K562 (cell line): Measurements from ENCODE around the gene ACSL3. TPM values are rescaled to one million over a fixed set of nuclear protein-coding genes. Genes with fewer than 3 reads are reported as not detected.
A peak's percentile ranks its signal among the peaks of the same experiment; 100 is the strongest.

ENCODE experiments used
- ATAC-seq: fragments of 200-7000 bp; cut with Tn5 transposase; 3 replicates; pipeline ENCODE4 v1.9.1; 2020; ENCODE audit warnings: moderate library complexity
- BruUV-seq: library from RNA; stranded (reverse); fragments of 400-500 nt; replicated peaks from 2 replicates; lab custom pipeline; 2021; lab: Mats Ljungman, UMichigan
- CTCF ChIA-PET: fragments of 300-600 bp; formaldehyde crosslinking; extraction: SDS; loops from one replicate; lab custom pipeline; 2021; ENCODE audit warnings: low intra/inter-chr PET ratio; lab: Yijun Ruan, JAX
- POLR2A ChIA-PET: fragments of 300-600, 350-650 bp; sonication (Branson Sonifier 250); formaldehyde crosslinking; extraction: SDS; loops from one replicate; lab custom pipeline; 2021; ENCODE audit warnings: antibody characterized with exemption, inconsistent platforms; lab: Yijun Ruan, JAX
- DNase-seq, 4 experiments: peaks; one replicate each; pipeline versions ENCODE4 v3.0.0 to v3.0.0-alpha.2; 2011 to 2018; ENCODE audit warnings: low spot score in 3 of 4, mixed read lengths in 3 of 4; ENCODE audit errors: extremely low read depth in 1 of 4
- FAIRE-seq: peaks from 2 replicates; lab custom pipeline; 2011; peaks lifted over from hg19 to GRCh38; lab: Jason Lieb, UNC
- H2AFZ ChIP-seq: 2 replicates; pipeline ENCODE4 v1.6.0; 2011; ENCODE audit warnings: low read depth, low read length, control low read depth, inconsistent platforms
- H3K27ac ChIP-seq: fragments of 200-600 bp; 3 replicates; pipeline ENCODE4 v1.8.0; 2011; ENCODE audit warnings: low read depth, mild to moderate bottlenecking, control low read depth, inconsistent platforms, low read length, moderate library complexity, mixed read lengths; ENCODE audit errors: extremely low read depth
- H3K27me3 ChIP-seq, 2 experiments: fragments of 300-600 bp in 1 of 2; 2 replicates in 1 of 2; 3 replicates in 1 of 2; pipeline versions ENCODE4 v1.6.0 to v1.8.0; 2011; ENCODE audit warnings: inconsistent platforms in 2 of 2, low read length in 2 of 2, mild to moderate bottlenecking in 1 of 2, mixed read lengths in 1 of 2, moderate library complexity in 1 of 2; ENCODE audit not compliant: control insufficient read depth in 2 of 2, insufficient read depth in 2 of 2
- H3K36me3 ChIP-seq: fragments of 300-600 bp; 3 replicates; pipeline ENCODE4 v1.8.0; 2011; ENCODE audit warnings: mild to moderate bottlenecking, low read length, inconsistent platforms; ENCODE audit not compliant: control insufficient read depth, insufficient read depth
- H3K4me1 ChIP-seq, 2 experiments: fragments of 200-600 bp in 1 of 2; replicated peaks in 1 of 2; 2 replicates in 1 of 2; 3 replicates in 1 of 2; pipeline versions ENCODE4 v1.5.1 to v1.8.0; 2011; ENCODE audit warnings: inconsistent platforms in 2 of 2, low read length in 2 of 2, mild to moderate bottlenecking in 1 of 2, mixed read lengths in 1 of 2, moderate library complexity in 1 of 2; ENCODE audit not compliant: control insufficient read depth in 2 of 2, insufficient read depth in 2 of 2
- H3K4me2 ChIP-seq: 2 replicates; pipeline ENCODE4 v1.6.1; 2011; ENCODE audit warnings: low read length, control low read depth, inconsistent platforms, mixed read lengths; ENCODE audit not compliant: insufficient read depth
- H3K4me3 ChIP-seq: fragments of 200-600 bp; sonication (generic), shearing (Covaris generic); 2 replicates; pipeline ENCODE4 v1.5.1; 2016; ENCODE audit warnings: control low read depth, inconsistent platforms
- H3K79me2 ChIP-seq: fragments of 200-600 bp; 3 replicates; pipeline ENCODE4 v1.8.0; 2011; ENCODE audit warnings: low read length, inconsistent platforms; ENCODE audit not compliant: control insufficient read depth, insufficient read depth
- H3K9ac ChIP-seq, 2 experiments: 2 replicates each; pipeline versions ENCODE4 v1.6.0 to v1.6.1; 2011; ENCODE audit warnings: low read depth in 2 of 2, low read length in 2 of 2, control low read depth in 1 of 2, inconsistent platforms in 1 of 2, mild to moderate bottlenecking in 1 of 2, mixed read lengths in 1 of 2; ENCODE audit not compliant: insufficient read depth in 1 of 2
- H3K9me1 ChIP-seq: one replicate; pipeline ENCODE4 v1.6.0; 2011; ENCODE audit warnings: inconsistent platforms, mild to moderate bottlenecking, low read length, moderate library complexity; ENCODE audit not compliant: control insufficient read depth, insufficient read depth
- H3K9me3 ChIP-seq: replicated peaks from 2 replicates; pipeline ENCODE4 v1.5.1; 2011; ENCODE audit warnings: low read depth, low read length, inconsistent platforms; ENCODE audit not compliant: control insufficient read depth, insufficient read depth
- H4K20me1 ChIP-seq: replicated peaks from 2 replicates; pipeline ENCODE4 v1.6.1; 2011; ENCODE audit warnings: low read length, inconsistent platforms, mixed read lengths; ENCODE audit not compliant: control insufficient read depth, insufficient read depth
- CTCFL ChIP-seq: IDR thresholded peaks from 2 replicates; pipeline ENCODE4 v1.6.1; 2011; ENCODE audit warnings: borderline replicate concordance, low read depth, mild to moderate bottlenecking, moderate library complexity, low read length; ENCODE audit not compliant: insufficient read depth, poor library complexity, severe bottlenecking
- RAD21 ChIP-seq, 2 experiments: fragments of 250-450 bp in 1 of 2; fragments of 450-650 bp in 1 of 2; sonication (Bioruptor Pico) in 1 of 2; formaldehyde crosslinking in 1 of 2; IDR thresholded peaks in 1 of 2; conservative IDR thresholded peaks in 1 of 2; 2 replicates each; pipeline versions ENCODE4 v1.4.0 to v1.8.0; 2020 to 2022; ENCODE audit warnings: mild to moderate bottlenecking in 2 of 2, moderate library complexity in 1 of 2
- WGBS: fragments of 100-300 bp; shearing (Covaris generic); methylation state at CpG from one replicate; pipeline ENCODE4 v1.1.6; 2016; ENCODE audit warnings: low coverage, mixed read lengths; ENCODE audit not compliant: insufficient coverage; ENCODE audit errors: missing lambda C conversion rate; 5-methylcytosine and 5-hydroxymethylcytosine counted together
- in situ Hi-C: fragments of 300-500 bp; cut with MboI; formaldehyde crosslinking; loops from 4 replicates; pipeline ENCODE4 v1.15.0; 2018; ENCODE audit warnings: inconsistent platforms, mixed read lengths
- intact Hi-C: fragments of 100-400 bp; cut with micrococcal nuclease; formaldehyde crosslinking; loops from 2 replicates; pipeline ENCODE4 v1.14.2; 2022
- polyA plus RNA-seq, 8 experiments: library from polyadenylated mRNA; depleted of rRNA in 4 of 8; stranded (reverse) in 5 of 8; unstranded in 3 of 8; fragments of >200 nt; fragmentation: Nextera tagmentation in 2 of 8; fragmentation: Illumina TruSeq in 1 of 8; extraction: Ambion mirVana in 2 of 8; extraction: Trizol in 1 of 8; gene quantifications; 2 replicates each; pipeline versions ENCODE4 v1.2.1 to v1.2.3, GENCODE V29; 2011 to 2014; ENCODE audit warnings: inconsistent platforms in 1 of 8, missing spikeins in 1 of 8
- total RNA-seq, 7 experiments: library from RNA; depleted of rRNA in 6 of 7; stranded (reverse); fragments of >200 nt in 6 of 7; fragmentation: Illumina TruSeq in 2 of 7; extraction: Trizol in 2 of 7; gene quantifications; 2 replicates each; pipeline versions ENCODE4 v1.2.1 to v1.2.3, GENCODE V29; 2011 to 2021; ENCODE audit warnings: low replicate concordance in 1 of 7
- TF ChIP-seq, protein P1 (sequence below), 3 experiments: IDR thresholded peaks in 2 of 3; conservative IDR thresholded peaks in 1 of 3; 2 replicates each; pipeline ENCODE4 v1.5.1; 2011 to 2012; ENCODE audit warnings: low read length in 3 of 3, mild to moderate bottlenecking in 3 of 3, control low read depth in 2 of 3, improper control_type of control experiment in 1 of 3, inconsistent platforms in 1 of 3, low read depth in 1 of 3, mixed read lengths in 1 of 3, moderate library complexity in 1 of 3; ENCODE audit not compliant: insufficient read depth in 2 of 3

Gene ACSL3
- total and polyA plus RNA-seq, 9 of the 15 experiments (the other 6 are each of a cell fraction or from before 2014, with no cell fraction given), result 21.3 to 123 (median 85.2) TPM

DNA sequence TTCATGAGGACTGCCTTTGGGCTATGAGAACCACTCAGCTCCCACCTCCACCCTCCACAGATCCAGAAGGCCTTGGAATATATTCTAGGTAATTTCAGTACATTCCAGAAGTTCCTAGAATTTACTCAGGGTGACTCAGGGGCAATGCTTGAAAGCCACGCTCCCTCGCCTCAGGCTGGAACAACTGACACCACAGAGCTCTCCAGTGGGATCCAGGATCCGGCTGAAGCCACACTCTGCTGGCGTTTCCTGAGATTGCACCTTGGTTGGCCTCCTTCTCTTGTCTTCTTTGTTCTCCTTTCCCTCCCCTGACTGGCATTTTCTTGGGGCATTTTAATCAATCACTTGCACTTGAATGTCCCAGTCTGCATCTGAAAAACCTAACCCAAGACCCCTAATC is 98.5 kb downstream of the ACSL3 start:
- in situ Hi-C loops, result loop anchor here (25.0 kb wide), 1 partner anchor 853 kb away; no protein-coding TSS in a partner anchor
- ChIA-PET POLR2A (interaction anchor here (0.7 to 1.3 kb wide), 2 partner anchors 10 to 12 kb away, joined by 3 read pairs; no protein-coding TSS in a partner anchor), CTCF (interaction anchor here (0.5 kb wide), 1 partner anchor 768 kb away, joined by 4 read pairs; no protein-coding TSS in a partner anchor)
- H3K36me3 ChIP-seq, result no peaks in the 10 kb centered on the region
- FAIRE-seq, result no peak
- no peaks in the 10 kb centered on the region for H3K9me3 ChIP-seq
- intact Hi-C loops, result no loop called here
- TF ChIP-seq RAD21 (CRISPR knock-in tag; conservative IDR thresholded peaks at IDR 0.05 in 1 of 2, IDR thresholded peaks at IDR 0.05 in 1 of 2) (peak in 1 of 2 experiments; percentile 44; a peak in 2 of 4 replicates), CTCFL (no peak)
- TF ChIP-seq, protein P1, sequence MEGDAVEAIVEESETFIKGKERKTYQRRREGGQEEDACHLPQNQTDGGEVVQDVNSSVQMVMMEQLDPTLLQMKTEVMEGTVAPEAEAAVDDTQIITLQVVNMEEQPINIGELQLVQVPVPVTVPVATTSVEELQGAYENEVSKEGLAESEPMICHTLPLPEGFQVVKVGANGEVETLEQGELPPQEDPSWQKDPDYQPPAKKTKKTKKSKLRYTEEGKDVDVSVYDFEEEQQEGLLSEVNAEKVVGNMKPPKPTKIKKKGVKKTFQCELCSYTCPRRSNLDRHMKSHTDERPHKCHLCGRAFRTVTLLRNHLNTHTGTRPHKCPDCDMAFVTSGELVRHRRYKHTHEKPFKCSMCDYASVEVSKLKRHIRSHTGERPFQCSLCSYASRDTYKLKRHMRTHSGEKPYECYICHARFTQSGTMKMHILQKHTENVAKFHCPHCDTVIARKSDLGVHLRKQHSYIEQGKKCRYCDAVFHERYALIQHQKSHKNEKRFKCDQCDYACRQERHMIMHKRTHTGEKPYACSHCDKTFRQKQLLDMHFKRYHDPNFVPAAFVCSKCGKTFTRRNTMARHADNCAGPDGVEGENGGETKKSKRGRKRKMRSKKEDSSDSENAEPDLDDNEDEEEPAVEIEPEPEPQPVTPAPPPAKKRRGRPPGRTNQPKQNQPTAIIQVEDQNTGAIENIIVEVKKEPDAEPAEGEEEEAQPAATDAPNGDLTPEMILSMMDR (IDR thresholded peaks at IDR 0.05 in 2 of 3, conservative IDR thresholded peaks at IDR 0.05 in 1 of 3; ENCODE audit: insufficient read depth in 2 of 3, low read depth in 1 of 3, low read length in 3 of 3), result peak; percentile 19 to 23 (median 20); a peak in 2 of 6 replicates
- no TSS peak for BruUV-seq
- H2AFZ ChIP-seq, result no peak overlapping the region
- no peaks in the 10 kb centered on the region for H4K20me1 ChIP-seq
- H3K4me2 ChIP-seq, result no peak overlapping the region
- no peaks in the 10 kb centered on the region for H3K79me2 ChIP-seq
- ATAC-seq, result peak; percentile 79
- H3K27me3 ChIP-seq, result no peaks in the 10 kb centered on the region
- no peak overlapping the region for H3K27ac ChIP-seq
- no peak overlapping the region for H3K9ac ChIP-seq
- 0% methylated on average over 4 of the region's 4 CpGs for WGBS
- no peak for DNase-seq
- H3K9me1 ChIP-seq, result no peaks in the 10 kb centered on the region
- no peaks in the 10 kb centered on the region for H3K4me1 ChIP-seq
- no peak overlapping the region for H3K4me3 ChIP-seq
